NK-92 (cell line): ENCODE results near the gene BICDL2.
A peak's percentile ranks its signal among the peaks of the same experiment; 100 is the strongest.

Experiments
- DNase-seq: peaks from one replicate; lab custom pipeline; 2025; ENCODE audit not compliant: unreplicated experiment; lab: John Stamatoyannopoulos, UW

The BICDL2 gene

DNA sequence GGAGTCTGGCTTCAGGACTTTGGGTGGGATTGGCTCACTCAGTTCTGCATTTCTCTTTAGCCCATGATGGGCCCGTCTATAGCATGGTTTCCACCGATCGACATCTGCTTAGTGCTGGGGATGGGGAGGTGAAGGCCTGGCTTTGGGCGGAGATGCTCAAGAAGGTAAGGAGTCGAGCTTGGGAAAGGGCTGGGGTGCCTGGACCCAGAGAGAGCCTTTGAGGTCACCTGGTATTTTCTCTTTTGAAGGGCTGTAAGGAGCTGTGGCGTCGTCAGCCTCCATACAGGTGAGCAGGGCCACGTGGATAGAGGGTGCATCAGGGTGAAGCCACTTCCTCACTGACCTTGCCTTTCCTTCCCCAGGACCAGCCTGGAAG is 10.8 kb downstream of the BICDL2 start:
- DNase-seq, result no peak

DNA sequence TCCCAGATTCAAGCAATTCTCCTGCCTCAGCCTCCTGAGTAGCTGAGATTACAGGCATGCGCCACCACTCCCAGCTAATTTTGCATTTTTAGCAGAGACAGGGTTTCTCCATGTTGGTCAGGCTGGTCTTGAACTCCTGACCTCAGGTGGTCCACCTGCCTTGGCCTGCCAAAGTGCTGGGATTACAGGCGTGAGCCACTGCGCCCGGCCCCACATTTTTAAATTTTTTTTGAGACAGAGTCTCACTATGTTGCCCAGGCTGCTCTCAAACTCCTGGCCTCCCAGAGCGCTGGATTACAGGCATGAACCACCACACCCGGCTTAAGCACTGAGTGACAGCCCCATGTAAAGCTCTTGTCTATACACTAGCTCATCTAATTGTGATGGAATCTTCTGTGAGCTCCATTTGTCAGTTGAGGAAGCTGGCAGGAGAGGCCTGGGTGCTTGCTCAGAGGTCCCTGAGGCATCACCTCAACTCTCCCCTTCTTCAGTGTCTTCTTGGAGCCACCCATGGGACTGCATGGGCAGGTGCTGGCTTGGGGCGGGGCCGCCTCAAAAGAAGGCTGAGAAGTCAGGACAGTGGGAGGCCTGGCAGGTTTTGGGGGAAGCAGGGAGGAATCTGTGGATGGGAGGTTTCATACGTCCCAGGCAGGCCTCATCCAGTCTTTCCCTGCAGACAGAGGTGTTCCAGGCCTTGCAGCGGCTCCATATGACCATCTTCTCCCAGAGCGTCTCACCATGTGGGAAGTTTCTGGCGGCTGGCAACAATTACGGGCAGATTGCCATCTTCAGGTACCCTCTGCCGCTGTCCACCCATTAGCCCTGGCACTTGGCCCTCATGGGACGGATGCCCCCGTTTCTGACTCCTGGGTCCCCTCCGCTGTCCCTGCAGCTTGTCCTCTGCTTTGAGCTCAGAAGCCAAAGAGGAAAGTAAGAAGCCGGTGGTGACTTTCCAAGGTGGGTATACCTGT is 11.4 kb downstream of the BICDL2 start:
- DNase-seq, result no peak

DNA sequence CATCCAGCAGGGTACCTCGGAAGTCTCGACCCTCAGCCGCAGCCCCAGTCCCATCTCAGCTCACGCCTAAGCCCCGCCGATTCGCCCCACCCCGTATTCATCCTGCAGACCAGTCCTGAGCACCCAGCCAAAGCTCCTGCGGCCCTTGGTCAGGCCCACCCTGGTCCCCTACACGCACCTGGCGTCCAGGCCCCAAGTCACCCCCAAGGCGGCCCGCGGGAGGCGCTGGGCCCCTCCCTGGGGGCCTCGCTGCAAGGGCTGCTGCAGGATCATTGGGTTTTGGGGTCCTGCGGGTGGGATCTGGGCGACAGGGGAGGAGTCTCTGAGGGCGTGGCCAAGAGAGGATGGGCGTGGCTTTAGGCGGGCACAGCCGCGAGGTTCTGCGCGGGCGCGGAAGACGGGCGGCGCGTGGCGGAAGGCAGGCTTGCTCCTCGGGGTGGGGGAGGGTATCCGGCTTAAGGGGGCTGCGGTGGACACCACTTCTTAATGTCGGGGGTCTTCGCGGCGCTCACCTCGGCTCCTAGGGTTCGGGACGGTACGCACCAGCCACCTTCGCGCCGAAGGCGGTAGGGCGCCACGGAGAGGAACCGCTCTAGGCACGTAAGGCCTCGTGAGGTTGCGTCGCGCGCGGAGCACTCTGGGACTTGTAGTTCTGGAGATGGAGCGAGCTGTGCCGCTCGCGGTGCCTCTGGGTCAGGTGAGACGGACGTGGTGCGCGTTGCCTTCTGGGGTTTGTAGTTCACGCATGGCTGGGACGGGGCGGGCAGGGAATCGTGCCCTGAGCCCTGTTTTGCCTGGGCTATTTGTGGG is 12.9 kb downstream of the BICDL2 start, which contains the start of the genes HCFC1R1 and THOC6:
Gene HCFC1R1, minus strand, starts transcription at position 274 of the 810 bp plus-strand sequence. Its CDS starts 1 bp downstream, at position 273.
Gene THOC6, plus strand, starts transcription at position 367 of the 810 bp plus-strand sequence. Its CDS starts 292 bp downstream, at position 659.
- peak; percentile 65 for DNase-seq

DNA sequence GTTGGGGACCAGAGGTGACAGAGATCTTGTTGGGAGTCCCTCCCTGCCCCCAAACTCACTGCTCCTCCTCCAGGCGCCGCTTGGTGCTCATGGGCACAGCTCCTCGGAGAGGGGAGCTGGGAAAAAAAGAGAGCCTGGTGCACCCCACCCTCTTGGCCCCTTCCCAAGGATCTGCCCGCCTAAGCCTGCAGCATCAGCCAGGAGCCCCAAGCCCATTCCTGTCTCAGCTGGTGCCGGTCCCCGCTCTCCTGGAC is 13.4 kb downstream of the BICDL2 start:
- no peak for DNase-seq

DNA sequence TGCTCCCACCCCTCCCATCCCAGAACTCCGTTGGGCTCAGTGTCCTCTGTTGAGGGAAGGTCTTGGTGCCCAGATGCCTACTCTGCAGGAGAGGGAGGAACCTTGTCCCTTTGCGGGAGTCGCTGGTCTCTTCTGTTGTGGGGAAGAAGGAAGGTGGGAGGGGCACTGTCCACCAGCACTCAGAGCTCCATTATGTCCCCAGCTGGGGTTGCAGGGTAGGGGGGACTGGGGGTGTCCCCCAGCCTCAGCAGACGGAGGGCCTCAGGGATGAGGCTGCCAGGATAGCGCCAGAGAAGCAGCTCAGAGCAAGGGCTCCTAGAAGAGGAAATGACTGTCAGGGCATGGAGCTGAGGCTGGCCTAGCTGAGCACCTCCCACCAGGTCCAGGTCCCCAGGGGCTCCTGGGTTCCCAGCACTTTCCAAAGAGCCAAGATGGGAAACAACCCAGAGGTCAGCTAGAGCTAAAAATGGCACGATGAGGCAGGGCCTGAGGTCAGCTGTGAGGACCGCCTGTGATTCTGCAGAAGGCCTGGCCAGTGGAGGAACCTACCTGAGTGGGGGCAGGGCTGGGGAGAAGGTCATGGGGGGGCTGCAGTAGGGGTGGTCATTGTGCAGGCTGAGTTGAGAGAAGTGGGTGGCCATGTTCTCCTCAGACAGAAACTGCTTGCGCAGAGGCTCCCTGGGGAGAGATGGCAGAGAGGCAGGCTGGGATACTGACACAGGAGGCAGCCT is 13.9 kb downstream of the BICDL2 start:
- DNase-seq, result no peak

DNA sequence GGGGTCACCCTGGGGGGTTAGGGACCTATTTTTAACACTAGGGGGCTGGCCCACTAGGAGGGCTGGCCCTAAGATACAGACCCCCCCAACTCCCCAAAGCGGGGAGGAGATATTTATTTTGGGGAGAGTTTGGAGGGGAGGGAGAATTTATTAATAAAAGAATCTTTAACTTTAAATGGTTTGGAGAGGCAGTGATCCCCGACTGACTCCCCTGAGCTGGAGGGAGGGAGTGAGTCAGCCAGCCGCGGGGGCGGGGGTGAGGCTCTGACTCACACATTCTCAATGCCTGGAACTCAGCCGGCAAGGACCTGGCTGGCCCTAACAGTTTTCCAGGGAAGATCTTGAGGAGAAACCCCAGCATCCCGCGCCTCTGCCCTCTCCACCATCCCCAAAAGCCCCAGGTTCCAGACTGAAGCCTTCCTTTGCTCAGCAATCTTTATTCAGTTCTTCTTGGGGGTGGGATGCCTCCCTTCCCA is 14.5 kb downstream of the BICDL2 start:
- DNase-seq, result no peak

DNA sequence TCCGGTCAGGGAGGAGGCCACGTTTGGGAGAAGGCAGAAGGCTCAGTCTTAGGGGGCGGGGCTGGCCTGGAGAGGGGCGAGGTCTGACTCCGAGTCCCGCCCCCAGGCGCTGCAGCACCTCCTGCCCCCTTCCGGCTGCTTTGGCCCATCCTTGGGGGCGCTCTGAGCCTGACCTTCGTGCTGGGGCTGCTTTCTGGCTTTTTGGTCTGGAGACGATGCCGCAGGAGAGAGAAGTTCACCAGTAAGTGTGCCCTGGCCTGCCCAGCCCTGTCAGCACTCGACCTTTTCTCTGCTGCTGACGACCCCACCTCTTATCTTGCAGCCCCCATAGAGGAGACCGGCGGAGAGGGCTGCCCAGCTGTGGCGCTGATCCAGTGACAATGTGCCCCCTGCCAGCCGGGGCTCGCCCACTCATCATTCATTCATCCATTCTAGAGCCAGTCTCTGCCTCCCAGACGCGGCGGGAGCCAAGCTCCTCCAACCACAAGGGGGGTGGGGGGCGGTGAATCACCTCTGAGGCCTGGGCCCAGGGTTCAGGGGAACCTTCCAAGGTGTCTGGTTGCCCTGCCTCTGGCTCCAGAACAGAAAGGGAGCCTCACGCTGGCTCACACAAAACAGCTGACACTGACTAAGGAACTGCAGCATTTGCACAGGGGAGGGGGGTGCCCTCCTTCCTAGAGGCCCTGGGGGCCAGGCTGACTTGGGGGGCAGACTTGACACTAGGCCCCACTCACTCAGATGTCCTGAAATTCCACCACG is 15.1 kb downstream of the BICDL2 start:
- DNase-seq, result no peak

DNA sequence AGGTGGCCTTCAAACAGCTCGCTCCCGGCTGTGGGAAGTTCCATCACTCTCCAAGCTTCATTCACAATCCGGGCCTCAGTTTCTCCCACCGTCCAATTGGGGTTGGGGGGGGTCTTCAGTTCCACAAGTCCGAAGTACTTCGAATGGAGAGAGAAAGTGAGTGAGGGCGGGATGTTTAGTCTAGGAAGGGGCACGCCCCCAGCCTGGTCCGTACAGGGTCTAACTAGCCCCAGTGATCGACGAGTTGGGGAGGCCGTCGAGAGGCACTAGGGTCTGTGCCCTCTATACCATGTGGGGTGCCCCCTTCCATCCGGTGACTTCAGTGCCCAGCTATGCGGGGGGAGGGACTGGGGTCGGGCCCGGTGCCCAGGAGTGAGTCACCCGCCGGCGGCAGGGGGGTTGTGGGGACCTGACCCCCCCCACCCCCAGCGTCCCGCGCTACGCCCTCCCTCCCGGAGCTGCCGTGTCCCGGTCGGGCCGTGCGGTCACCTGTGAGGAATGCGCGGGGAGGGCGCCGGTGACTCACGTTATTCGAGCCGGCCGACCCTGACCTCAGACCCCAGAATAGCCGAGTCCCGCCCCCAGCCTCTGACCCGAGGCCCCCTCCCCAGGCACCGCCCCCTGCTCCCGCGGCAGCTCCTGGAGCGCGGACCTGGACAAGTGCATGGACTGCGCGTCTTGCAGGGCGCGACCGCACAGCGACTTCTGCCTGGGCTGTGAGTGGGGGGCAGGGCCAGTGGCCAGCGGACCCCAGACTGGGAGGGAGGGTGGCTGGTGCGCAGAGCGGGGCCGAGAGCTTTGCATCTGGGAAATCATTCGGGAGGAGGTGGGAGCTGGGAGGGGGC is 15.9 kb downstream of the BICDL2 start:
- no peak for DNase-seq

DNA sequence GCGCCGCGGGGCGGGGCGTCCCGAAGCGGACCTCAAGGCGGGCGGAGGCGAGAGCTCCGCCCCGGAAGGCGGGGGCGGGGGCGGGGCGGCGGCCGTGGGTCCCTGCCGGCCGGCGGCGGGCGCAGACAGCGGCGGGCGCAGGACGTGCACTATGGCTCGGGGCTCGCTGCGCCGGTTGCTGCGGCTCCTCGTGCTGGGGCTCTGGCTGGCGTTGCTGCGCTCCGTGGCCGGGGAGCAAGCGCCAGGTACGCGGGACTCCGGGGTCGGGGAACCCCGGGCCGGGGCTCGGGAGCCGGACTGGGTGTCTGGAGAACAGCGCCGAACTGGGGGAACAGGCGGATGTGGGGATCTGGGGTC is 16.5 kb downstream of the BICDL2 start, which contains the start of gene TNFRSF12A:
Gene TNFRSF12A, plus strand, starts transcription at position 122 of the 357 bp plus-strand sequence. Its CDS starts 30 bp downstream, at position 152.
- no peak for DNase-seq

DNA sequence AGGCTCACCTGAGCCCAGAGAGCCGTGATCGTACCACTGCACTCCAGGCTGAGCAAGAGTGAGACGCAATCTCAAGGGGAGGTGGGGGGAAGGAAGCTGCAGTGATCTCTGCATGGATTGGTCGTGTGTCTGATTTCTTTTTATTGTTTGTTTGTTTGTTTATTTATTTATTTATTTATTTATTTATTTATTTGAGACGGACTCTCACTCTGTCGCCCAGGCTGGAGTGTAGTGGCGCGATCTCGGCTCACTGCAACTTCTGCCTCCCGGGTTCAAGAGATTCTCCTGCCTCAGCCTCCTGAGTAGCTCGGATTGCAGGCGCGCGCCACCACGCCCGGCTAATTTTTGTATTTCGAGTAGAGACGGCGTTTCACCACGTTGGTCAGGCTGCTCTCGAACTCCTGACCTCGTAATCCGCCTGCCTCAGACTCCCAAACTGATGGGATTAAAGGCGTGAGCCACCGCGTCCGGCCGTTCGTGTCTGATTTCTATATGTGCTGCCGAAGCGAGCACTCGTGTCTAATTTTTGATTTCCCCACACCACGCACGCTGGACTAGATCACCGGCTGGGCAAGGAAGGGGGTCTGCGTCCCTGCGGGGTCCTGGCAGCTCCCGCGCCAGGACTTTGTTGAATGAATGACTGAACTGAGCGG is 17.0 kb downstream of the BICDL2 start:
- no peak for DNase-seq

DNA sequence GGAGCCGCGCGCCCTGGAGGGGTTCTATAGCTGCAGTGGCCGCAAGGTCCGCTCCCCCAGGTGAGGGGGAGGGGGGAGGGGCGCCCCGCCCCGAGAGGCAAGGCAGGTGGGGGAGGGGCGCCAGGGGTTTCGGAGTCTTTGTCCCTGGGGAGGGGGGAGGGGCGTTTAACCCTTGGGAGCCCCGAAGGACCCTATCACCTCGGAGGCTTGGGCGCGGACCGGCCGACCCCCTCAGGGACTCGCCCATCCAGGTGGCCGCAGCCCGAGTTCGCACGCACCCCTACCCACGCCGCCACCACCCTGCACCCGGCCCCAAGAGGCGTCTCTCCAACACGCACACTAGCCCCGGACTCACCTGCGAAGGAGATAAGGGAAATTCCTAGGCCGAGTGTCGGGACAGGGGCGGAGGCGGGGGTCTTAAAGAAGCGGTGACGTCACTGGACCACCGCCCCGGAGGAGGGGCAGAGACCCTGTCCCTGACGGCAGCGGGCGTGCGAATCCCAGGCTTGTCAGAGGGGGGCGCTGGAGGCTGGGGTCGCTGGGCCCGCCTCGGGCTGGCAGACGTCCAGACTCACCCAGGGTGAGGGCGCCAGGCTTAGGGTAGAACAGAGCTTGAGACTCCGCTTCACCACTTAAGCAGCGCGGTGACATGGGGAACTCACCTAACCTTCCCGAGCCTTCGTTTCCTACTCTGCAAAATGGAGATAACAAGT is 18.8 kb downstream of the BICDL2 start, which contains the start of gene CLDN6:
Gene CLDN6, minus strand, starts transcription at position 390 of the 713 bp plus-strand sequence. CDS start 2,162 bp downstream, outside the sequence.
- no peak for DNase-seq

DNA sequence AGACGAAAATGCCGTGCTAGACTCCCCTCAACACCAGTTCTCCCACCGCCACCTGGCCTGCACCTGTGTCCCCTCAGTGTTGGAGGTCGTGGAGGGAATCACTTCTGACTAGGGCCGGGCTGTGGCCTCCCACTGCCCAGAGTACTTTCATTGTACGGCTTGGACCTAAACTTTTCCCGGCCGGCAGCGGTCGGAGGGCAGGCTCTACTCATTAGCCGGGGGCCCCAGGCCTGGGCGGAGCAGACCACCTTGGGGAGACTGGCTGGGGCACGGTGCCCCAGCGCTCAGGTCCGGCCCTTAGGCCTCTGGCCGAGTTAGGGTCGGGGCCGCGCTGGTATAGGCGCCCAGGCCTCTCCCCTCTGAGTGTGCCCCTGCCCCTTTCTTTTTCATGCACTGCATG is 19.4 kb downstream of the BICDL2 start:
- no peak for DNase-seq

DNA sequence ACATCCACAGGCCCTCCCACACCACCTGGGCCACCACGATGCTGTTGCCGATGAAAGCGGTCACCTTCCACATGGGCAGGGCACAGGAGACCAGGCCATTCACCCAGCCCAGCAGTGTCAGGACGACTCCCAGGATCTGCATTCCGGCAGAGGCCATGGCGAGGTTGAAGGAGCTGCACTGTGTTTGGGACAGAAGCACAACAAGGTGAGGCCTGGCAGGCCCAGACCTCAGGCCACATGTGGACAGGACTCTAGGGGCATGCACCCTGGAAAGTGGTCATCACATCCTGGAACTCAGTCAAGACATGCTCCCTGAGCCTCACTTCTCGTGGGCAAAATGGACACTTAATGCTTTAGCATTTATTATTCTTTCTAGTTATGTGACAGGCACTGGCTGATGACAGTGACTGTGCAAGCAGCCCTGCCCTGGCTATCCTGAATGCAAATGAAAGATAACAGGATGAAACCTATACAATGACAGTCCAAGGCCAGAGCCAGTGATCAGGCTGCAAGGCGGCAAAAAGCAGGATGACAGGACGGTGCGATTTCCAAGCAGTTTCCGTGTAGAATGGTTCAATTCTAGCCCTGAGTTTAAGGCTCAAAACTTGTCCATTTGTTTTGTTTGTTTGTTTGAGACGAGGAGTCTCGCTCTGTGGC is 20.8 kb downstream of the BICDL2 start:
- no peak for DNase-seq

DNA sequence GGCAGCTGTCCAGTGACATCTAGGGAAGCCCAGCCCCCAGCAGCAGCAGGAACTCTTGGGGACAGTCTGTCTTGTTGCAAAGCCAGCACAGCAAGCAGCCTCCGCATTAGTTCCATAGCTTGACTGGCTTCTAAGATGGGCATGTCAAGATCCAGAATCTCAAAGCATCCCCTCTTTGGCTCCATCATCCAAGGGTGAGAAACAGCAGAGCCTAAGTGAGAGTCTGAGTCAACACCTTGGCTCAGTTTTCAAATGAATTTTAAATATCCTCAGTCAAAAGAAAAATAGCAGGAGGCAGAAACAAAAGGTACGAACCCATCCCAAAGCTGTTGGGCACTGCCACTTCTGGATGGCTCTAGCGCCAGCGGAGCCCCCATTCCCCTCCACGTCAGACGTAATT is 21.8 kb downstream of the BICDL2 start:
- no peak for DNase-seq

DNA sequence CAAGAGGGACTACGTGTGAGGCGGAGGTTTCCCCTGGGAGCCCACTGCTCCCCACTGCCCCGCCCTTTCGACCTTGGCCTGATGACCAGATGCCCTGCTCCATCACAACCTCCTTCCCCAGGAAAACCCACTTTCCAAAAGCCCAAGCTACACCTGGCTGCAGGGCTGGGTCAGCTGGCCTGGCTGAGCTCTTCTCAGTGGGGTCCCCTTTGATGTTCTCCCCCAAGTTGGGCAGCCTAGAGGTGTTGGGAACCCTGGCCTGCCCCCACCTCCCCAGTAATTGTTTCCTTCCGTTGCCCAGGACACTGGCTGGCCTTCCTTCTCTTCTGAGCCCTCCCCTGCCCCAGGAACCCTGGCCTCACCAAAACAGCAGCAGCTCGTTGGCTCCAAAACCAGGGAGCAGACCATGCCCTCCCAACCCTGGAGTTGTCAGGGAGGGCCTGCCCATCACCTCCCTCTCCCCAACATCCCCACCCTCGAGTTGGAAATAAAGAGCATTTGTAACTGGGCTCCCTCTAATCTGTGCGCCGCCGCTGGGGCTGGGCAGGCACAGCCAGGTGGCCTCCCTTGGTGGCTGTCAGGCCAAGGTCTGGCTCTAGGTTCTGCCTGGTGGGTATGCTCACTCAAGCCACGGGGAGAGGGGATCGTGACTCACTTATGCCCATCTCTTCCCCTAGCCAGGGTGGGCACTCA is 22.6 kb downstream of the BICDL2 start:
- no peak for DNase-seq

DNA sequence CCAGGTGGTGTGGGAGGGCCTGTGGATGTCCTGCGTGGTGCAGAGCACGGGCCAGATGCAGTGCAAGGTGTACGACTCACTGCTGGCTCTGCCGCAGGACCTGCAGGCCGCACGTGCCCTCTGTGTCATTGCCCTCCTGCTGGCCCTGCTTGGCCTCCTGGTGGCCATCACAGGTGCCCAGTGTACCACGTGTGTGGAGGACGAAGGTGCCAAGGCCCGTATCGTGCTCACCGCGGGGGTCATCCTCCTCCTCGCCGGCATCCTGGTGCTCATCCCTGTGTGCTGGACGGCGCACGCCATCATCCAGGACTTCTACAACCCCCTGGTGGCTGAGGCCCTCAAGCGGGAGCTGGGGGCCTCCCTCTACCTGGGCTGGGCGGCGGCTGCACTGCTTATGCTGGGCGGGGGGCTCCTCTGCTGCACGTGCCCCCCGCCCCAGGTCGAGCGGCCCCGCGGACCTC is 23.2 kb downstream of the BICDL2 start:
- DNase-seq, result no peak

DNA sequence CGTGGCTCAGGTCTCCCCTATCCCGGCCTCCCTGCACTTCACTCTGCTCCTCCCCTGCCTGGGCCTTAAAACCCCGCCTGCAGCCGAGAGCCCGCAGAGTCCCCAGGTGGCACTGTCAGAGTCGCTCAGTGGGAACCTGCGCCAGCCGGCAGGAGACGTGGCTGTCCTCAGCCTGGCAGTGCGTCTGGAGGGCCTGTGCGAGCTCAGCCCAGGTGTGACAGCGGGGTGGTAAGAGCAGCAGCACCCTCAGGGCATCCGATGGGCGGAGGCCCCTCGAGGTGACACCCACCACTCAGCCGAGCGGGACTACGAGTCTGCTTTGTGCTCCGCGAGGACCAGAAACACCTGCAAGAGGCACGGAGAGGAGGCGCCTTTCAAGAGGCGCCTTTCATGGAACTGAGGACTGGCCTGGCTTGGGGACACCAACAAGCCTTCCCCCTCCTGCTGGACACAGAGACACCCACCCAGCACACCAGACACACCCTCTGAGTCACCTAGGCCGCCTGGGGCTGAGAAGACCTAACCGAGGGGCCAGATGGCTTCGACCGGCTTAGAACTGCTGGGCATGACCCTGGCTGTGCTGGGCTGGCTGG is 23.8 kb downstream of the BICDL2 start, which contains the start of gene CLDN9:
Gene CLDN9, plus strand, starts transcription at position 96 of the 593 bp plus-strand sequence. Its CDS starts 440 bp downstream, at position 536.
- no peak for DNase-seq
